Measurements from ENCODE around the gene VGLL1. TPM values are rescaled to one million over a fixed set of nuclear protein-coding genes. Genes with fewer than 3 reads are reported as not detected.

The VGLL1 gene
- not detected in 2 replicates for total RNA-seq (2014; rRNA removed; shearing (Covaris generic))
- polyA plus RNA-seq (2015; cell fraction: cytosol; rRNA removed): not detected in 2 replicates
- not detected in 2 replicates for polyA plus RNA-seq (2015; cell fraction: nucleus; rRNA removed)

GRCh38 chrX:136531951-136532350, at the start of gene VGLL1:
TSS of gene VGLL1 (plus strand) at chrX:136532215. CDS start at chrX:136536021, 3,806 bp downstream.
- DNase-seq (ENCODE audit: low read depth): no peak

DNA sequence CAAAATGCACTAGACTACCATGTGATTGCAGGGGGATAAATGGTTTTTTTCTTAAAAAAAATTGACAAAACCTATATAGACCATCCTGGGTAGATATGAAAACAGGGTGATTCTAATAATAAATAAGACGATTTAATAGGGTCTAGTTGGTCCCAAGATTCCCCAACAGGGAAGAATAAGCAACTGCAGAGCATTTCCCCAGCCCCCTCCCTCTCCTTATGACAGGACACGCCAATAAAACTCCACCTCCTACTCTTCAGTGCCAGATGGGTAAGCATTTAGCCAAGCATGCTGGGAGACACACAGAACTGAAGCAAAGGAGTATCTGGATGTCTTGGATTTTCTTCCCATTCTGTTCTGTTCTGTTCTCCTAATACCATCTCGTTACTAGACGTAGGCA, 44.4 kb upstream of the VGLL1 start, which contains the start of gene BRS3:
Gene BRS3, plus strand, starts transcription at position 301 of the 400 bp plus-strand sequence. CDS start 168 bp downstream, outside the sequence.
- no peak for DNase-seq (ENCODE audit: low read depth)

- DNase-seq (ENCODE audit: low read depth): no peak
Measured at GRCh38 chrX:136488706-136489105, 43.3 kb upstream of the VGLL1 start.

GRCh38 chrX:136491832-136492231, 40.2 kb upstream of the VGLL1 start:
- no peak for DNase-seq (ENCODE audit: low read depth)

- DNase-seq (ENCODE audit: low read depth): no peak
Measured at GRCh38 chrX:136493011-136493410, 39.0 kb upstream of the VGLL1 start.

DNA sequence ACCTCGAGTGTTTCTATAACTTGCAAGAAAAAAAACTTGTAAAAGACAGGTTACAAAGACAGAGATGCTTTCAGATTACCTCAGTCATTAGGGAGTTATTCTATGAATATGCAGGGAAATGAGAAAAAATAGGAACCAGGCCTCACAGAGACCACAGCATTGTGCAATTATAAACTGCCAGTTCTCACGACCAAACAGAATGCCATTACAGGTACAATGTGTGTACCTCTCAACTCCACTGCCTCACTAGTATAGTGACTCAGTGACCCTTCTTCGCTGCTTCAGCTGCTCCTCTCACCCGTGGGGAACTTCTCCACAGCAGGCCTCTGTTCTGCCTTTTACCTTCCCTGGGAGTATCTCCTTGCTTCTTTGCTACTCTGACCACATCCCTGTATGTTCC, 37.0 kb upstream of the VGLL1 start:
- DNase-seq (ENCODE audit: low read depth): no peak

- DNase-seq (ENCODE audit: low read depth): no peak
Measured at GRCh38 chrX:136496186-136496763, 35.7 kb upstream of the VGLL1 start.

- DNase-seq (ENCODE audit: low read depth): peak; percentile 88
Measured at GRCh38 chrX:136496764-136497555, 35.1 kb upstream of the VGLL1 start.

DNA sequence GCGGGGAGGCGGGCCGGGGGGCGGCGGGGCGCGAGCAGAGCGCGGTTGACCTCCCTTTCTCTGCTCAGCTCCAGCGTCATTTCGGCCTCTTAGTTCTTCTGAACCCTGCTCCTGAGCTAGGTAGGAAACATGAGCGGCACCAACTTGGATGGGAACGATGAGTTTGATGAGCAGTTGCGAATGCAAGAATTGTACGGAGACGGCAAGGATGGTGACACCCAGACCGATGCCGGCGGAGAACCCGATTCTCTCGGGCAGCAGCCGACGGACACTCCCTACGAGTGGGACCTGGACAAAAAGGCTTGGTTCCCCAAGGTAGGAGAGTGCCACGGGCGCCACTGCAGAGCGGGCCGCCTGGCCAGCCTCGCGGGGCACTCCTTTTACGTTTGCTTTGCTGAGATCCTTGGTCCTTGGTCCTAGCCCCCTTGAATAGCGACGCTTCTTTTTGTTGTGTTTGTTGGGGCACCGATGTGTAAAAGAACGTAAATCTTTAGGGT, 34.4 kb upstream of the VGLL1 start, which contains the start of gene HTATSF1:
Gene HTATSF1, plus strand, starts transcription at position 37 of the 497 bp plus-strand sequence. Its CDS starts 93 bp downstream, at position 130.
- DNase-seq (ENCODE audit: low read depth): no peak

- no peak for DNase-seq (ENCODE audit: low read depth)
Measured at GRCh38 chrX:136519069-136519468, 12.9 kb upstream of the VGLL1 start.

- no peak for DNase-seq (ENCODE audit: low read depth)
Measured at GRCh38 chrX:136523770-136524169, 8.2 kb upstream of the VGLL1 start.

GRCh38 chrX:136525738-136526606, 6.0 kb upstream of the VGLL1 start:
- peak; percentile 75 for DNase-seq (ENCODE audit: low read depth)

DNA sequence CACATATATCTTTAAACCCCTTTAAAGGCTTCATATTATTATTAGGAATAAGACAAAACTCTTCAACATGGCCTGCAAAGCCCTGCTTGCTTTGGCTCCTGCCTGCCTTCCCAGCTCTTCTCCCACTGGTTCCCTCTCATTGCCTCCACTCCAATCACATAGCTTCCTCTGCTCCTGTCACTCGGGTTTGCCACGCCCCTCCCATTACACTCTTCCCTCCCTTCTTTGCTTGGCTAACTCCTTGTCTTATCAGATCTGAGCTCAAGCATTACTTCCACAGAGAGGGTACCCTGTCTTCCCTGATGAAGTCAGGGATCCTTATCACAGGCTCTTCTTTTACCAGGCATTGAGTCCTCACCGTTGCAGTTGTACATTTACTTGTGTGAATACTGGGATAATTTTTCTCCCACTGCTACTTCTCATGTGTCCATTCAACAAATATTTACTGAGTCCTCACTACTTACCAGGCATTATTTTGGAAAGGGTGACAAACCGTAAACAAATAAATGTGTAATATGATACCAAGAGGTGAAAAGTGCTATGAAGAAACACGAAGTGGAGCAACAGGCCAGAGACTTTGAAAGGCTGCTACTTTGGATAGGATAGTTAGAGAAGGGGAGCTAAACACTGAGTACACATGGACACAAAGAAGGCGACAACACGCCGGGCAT, 3.2 kb upstream of the VGLL1 start:
- DNase-seq (ENCODE audit: low read depth): no peak

- no peak for DNase-seq (ENCODE audit: low read depth)
Measured at GRCh38 chrX:136529795-136530194, 2.2 kb upstream of the VGLL1 start.

DNA sequence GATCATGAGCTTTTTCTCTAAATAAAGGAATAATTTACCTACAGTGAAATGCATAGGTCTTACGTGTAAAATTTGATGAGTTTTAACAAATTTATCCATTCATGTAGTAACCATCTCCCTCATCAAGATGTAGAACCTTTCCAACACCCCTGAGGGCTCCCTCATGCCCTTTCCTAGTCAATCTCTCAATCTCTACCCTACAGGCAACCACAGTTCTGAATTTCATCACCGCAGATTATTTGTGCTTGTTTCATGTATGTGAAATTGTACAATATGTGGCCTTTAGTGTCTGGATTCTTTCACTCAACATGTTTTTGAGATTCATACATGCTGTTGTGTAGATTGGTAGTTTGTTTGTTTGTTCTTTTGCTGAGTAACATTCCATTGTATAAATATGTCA, 2.1 kb downstream of the VGLL1 start:
- DNase-seq (ENCODE audit: low read depth): no peak

DNA sequence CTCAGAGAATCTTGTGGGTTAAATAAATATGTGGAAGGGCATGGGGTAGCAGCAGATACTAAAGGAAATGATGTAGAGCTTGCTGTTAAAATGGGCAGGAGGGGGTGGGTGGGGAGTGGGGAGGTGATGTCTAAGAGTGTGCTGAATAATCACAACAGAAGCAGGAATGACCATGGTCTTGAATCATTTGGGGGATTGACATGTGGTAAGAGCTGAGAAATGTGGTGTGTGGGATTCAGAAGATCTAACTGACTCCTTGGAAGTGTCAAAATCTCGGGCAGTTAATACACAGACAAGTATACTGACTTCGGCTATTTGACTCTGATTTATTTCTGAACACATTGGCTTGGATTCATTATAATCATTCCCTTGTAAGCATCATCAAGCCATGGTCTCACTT, 6.8 kb downstream of the VGLL1 start:
- no peak for DNase-seq (ENCODE audit: low read depth)

GRCh38 chrX:136540226-136540625, 8.2 kb downstream of the VGLL1 start:
- DNase-seq (ENCODE audit: low read depth): no peak

- DNase-seq (ENCODE audit: low read depth): no peak
Measured at GRCh38 chrX:136541294-136541693, 9.3 kb downstream of the VGLL1 start.

DNA sequence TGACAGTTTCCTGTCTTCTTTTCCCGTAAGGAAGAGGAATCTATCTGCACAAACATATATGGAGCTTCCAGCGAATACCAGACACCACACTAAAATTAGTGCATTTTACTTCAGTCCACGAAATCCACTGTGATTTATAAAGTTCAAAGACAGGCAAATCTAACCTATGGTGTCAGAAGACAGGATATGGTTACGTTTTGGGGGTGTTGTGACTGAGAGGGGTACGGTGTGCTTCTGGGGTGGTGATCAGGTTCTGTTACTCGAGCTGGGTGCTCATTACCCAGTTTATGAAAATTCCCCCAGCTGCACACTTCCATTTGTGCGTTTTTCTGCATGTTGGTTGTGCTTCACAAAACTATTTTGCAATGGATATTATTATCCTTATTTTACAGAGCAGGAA, 10.3 kb downstream of the VGLL1 start:
- DNase-seq (ENCODE audit: low read depth): no peak

- no peak for DNase-seq (ENCODE audit: low read depth)
Measured at GRCh38 chrX:136546371-136546781, 14.4 kb downstream of the VGLL1 start.

- DNase-seq (ENCODE audit: low read depth): no peak
Measured at GRCh38 chrX:136549226-136549625, 17.2 kb downstream of the VGLL1 start.
